Mucosa of gallbladder (tissue), 1 donor: ENCODE results near the gene CRAMP1. TPM values are rescaled to one million over a fixed set of nuclear protein-coding genes. Genes with fewer than 3 reads are reported as not detected.

Source experiments
- DNase-seq: peaks from one replicate; pipeline ENCODE4 v3.0.0-alpha.2; 2020; ENCODE audit warnings: low spot score
- total RNA-seq: library from RNA; stranded (reverse); gene quantifications from one replicate; pipeline ENCODE4 v1.2.1, GENCODE V29; 2021
- donor health status: DM: no; HTN: no; CAD: no.

The CRAMP1 gene
- total RNA-seq, 1 donor from 2014 or later, result 21.1 TPM

DNA sequence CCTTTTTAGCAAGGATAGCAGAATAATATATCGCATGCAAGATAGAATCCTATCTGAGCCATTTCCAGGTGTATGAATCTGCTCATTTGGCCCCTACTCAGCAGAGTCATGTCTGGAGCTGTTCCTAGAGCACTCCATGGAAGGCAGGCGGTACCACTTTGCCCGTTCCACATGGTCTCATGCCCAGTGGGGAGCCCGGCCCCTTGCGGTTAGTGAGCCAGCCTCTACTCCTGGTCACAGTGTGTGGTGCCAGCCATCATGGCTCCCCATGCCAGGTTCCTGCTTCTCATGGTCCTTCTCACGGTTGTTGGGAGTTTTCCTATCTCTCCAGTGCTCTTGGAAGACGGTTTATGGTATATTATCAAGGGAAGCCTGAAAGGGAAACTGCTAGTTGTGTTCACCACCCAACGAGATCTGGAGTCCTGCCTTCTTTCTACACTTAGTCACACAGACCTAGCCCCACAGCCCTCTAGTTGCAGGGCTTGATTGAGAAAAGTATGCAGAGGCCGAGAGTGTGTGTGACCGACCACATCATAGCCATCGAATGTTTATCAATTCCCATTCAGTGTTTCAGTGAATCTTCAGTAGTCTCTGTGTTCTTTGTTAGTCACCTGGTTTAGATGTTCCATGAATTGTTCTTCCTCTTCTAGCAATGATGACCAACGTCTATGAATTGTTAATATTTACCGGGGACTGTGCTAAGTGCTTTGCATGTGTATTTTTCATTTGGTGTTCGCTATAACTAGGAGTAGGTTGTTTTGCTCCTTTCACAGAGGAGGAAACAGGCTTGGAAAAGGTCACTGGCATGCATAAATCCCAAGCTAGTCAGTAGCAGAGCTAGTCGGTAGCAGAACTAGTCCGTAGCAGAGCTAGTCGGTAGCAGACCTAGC, 75.5 kb downstream of the CRAMP1 start:
- DNase-seq, result no peak

DNA sequence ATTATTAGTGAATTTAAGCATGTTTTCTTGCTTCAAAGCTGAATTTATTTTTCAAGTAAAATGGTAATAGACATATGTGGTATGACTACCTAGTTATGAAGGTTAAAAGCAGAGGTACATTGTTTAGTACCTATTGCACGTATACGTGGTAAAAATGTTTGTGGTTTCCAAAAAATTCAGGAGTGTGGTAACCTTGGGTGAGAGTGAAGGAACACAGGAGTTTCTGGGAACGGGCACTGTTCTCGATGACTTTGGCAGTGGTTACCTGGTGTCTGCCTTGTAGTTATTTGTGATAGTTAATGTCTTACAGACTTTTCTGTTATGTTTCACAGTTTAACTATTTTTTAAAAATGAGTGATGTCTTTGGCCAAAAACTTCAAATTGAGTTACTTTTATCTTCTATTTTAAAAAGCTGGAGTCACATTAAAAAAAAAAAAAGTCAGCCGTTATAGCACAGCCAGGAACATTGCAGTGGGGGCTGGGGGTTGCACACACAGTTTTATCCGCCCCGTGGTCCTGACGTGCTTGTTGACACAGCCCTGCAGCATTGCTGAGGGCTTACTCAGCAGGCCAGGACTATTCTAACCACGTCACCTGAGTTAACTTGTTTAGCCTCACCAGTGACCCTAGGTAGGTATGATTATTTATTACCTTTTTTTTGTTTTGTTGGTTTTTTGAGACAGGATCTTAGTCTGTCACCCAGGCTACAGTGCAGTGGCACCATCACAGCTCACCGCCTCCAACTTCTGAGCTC, 76.8 kb downstream of the CRAMP1 start:
- peak; percentile 58 for DNase-seq

DNA sequence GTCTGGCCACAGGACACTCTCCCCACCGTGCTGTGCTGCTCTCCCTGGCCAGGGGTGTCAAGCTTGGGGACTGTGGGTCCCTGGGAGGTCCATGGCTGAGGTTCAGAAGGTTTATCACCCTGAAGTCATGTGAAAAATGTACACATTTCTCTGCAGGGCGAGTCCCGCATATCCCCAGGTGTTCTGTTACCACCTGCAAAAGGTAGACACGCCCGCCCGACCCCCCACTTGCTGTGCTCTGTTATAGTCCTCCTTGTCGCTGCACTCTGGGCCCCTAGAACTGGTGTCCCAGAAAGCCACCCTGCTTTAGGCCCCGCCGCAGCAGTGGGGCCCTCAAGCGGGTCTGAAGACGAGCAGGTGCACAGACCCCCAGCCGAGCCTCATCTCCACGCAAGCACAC, 77.7 kb downstream of the CRAMP1 start:
- DNase-seq, result no peak

DNA sequence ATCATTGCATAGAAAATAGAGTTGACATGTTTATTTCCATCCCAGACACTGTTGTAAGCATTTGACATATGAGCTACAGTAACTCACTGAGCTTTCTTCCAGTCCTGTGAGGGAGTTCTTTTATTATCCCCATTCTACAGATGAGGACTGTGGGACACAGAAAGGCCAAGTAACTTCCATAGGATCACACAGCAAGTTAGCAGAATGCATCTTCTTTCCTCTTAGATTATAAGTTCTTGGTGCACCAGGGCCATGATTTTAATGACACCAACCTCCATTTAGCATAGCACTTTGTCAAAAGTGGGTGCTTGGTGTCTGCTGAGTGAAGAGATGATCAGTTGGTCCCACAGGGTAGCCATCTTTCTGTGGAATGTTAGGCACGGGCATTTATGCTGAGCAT, 78.7 kb downstream of the CRAMP1 start:
- DNase-seq, result no peak

DNA sequence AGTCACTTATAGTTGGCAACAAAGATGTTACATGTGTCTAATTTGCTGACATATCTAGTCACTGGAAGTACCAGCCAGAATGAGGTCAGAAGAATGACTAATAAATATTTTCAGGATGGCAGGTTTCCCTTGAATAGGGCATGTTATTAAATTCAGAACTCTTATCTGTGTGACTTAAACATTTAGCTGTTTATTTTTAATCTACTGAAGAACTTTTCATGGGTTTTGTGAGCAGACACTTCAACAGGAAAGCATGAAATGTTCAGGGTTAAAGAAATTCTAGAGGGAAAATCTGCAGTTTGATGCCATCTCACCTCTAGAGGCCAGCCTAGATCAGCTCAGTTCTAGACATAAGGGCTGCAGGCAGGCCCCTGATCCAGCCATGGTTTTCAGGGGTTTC, 79.1 kb downstream of the CRAMP1 start:
- no peak for DNase-seq

DNA sequence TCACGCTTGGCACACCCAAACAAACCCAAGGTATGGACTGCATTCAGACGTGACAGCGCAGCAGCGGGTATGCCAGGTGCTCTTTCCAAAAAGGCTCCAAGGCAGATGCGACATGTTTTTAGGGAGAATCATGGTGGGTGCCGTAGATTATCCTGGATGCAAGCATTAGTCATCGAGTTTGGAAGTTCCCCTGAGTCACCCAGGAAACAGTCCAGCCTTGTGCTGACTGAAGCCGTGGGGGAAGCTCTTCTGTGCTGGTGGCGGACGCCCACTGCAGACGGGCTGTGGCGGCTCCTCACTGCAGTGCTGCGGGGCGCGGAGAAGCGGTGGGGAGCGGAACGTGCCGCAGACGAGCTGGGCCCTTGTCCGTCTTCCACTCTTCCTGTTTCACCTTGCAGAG, 79.8 kb downstream of the CRAMP1 start:
- DNase-seq, result no peak

DNA sequence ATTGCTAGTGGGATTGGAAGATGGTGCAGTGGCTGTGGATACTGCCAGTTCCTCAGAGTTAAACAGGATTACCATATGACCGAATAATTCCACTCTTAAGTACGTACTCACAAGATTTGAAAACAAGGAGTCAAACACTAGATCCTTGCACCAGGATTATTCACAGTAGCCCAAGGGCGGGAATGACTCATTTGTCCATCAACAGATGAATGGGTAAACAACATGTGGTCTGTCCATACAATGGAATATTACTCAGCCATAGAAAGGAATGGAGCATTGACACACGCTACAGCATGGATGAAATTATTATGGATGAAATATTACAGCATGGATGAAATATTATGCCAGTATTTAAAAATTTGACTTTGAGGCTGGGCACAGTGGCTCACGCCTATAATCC, 84.7 kb downstream of the CRAMP1 start:
- no peak for DNase-seq

DNA sequence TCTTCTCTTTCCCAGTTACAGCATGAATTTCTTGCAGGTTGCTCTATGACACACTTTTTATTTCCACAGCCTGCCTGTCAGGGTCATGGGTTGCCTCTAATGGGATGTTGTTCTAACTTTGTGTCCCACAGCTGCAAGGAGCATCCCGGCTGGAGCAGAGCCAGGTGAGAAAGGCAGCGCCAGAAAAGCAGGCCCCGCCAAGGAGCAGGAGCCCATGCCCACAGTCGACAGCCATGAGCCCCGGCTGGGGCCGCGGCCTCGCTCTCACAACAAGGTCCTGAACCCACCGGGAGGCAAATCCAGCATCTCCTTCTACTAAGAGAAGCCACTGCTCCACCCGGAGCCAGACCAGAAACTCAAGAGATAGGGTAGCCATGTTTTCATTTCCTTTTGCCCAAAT, 86.5 kb downstream of the CRAMP1 start:
- DNase-seq, result no peak

DNA sequence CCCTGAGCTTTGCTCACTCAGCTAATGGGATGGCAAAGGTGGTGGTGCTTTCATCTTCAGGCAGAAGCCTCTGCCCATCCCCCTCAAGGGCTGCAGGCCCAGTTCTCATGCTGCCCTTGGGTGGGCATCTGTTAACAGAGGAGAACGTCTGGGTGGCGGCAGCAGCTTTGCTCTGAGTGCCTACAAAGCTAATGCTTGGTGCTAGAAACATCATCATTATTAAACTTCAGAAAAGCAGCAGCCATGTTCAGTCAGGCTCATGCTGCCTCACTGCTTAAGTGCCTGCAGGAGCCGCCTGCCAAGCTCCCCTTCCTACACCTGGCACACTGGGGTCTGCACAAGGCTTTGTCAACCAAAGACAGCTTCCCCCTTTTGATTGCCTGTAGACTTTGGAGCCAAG, 88.1 kb downstream of the CRAMP1 start:
- no peak for DNase-seq

DNA sequence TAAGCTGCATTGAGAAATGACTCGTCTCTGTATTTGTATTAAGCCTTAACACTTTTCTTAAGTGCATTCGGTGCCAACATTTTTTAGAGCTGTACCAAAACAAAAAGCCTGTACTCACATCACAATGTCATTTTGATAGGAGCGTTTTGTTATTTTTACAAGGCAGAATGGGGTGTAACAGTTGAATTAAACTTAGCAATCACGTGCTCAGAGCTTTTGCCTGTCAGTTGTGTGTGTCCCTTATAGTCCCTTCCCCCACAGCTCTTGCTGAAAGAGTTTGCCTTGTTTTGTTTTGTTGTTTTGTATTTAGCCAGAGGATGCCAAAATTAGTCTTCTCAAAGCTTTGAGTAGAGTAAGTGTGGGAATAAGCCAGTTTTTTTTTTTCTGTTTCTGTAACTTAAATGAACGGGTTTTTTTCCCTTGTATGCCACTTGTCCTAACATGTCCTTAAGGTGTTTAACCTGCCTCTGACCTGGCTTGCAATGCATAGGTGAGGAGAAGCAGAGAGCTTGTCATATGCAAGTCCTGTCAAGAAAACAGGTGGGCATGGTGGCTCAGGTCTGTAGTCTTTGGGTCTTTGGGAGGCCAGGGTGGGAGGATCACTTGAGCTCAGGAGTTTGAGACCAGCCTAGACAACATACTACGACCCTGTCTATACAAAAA, 89.2 kb downstream of the CRAMP1 start:
- no peak for DNase-seq

DNA sequence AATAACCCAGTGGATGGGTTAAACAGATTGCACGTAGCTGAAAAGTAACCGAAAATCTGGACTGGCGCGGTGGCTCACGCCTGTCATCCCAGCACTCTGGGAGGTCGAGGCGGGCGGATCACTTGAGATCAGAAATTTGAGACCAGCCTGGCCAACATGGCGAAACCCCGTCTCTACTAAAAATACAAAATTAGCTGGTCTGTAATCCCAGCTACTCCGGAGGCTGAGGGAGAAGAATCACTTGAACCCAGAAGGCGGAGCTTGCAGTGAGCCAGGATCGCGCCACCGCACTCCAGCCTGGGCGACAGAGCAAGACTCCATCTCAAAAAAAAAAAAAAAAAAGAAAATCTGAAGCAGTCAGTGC, 93.1 kb downstream of the CRAMP1 start:
- DNase-seq, result peak; percentile 23

DNA sequence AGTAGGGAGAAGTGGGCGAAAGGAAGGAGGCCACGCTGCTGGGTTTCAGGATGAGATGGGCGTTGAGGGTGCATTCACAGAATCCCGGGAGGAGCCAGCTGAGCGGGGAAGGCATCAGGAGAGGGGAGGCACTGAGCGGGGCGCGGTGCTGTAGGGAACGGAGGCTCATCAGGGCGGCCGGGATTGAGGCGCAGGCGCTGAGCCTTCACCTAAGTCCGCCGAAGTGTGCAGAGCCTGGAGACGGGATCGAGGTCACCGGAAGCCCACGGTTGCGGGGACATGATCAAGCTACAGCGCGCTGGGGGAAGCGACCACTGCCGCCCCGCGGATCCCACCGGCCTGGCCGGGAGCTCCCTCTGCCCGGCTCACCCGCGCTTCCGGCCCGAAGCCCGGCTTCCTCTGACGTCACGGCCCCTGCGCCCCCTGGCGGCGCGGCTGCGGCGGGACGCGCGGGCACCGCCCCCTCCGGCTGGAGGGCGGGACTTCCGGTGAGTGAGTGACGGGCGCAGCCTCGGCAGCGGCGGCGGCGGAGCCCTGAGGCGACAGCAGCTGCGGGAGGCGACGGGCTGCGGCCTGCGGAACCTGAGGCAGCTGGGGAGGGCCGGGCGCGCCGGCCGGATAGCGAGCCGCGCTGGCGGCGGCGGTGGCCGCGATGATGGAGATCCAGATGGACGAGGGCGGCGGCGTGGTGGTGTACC, 93.7 kb downstream of the CRAMP1 start, which contains the start of gene MAPK8IP3:
Gene MAPK8IP3, plus strand, starts transcription at position 508 of the 698 bp plus-strand sequence. Its CDS starts 145 bp downstream, at position 653.
- DNase-seq, result peak; percentile 94

DNA sequence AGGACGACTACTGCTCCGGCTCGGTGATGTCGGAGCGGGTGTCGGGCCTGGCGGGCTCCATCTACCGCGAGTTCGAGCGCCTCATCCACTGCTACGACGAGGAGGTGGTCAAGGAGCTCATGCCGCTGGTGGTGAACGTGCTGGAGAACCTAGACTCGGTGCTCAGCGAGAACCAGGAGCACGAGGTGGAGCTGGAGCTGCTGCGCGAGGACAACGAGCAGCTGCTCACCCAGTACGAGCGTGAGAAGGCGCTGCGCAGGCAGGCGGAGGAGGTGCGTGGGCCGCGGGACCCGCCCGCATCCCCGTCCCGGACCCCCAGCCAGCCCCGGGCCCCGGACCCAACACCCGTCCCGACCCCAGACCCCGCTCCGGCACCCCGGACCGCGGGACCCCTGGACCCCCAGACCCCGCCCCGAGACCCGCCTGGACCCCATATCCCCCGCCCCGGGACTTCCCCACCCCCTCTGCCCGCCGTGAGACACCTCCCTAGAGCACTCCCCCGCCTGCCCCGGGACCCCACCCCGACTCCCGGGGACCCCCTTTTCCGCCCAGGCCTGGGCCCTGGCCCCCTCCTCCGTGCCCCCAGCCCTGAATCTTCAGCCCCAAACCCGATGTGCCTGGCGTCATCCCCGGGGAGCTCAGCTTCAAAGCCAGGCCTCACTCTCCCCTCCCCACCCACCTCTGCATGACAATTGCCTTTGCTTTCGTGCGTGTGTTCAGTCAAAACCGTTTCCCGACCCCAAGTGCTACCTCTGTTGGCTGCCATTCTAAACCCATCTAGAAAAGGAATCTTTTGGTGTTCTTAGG, 94.4 kb downstream of the CRAMP1 start:
- DNase-seq, result peak; percentile 21

DNA sequence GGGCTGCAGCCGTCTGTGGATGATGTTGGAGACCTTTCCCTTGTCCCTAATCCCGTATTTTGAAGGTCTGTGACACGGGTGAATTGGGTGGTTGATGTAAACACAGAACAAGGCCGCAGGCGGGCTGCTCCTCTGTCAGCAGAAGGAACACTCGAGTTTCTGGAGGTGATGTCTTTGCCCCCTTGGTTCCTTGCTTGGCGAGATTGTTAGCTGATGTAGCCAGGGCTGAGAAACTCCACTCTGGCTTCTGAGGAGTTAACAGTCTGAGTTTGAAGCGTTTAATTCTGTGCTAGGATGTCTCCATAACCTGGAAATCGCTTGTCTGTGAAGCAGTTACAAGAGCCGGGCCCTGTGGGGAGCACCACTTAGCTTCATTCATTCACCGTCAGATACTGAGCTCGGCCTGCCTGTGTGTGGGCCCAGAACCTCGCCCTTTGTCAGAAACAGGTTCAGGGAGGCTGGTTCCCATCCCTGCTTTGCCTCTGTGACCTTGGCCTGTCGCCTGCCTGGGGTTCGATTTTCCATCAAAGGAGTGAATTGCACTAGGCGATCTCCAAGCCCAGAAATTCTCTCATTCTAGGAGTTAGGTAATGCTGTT, 95.1 kb downstream of the CRAMP1 start:
- DNase-seq, result no peak

DNA sequence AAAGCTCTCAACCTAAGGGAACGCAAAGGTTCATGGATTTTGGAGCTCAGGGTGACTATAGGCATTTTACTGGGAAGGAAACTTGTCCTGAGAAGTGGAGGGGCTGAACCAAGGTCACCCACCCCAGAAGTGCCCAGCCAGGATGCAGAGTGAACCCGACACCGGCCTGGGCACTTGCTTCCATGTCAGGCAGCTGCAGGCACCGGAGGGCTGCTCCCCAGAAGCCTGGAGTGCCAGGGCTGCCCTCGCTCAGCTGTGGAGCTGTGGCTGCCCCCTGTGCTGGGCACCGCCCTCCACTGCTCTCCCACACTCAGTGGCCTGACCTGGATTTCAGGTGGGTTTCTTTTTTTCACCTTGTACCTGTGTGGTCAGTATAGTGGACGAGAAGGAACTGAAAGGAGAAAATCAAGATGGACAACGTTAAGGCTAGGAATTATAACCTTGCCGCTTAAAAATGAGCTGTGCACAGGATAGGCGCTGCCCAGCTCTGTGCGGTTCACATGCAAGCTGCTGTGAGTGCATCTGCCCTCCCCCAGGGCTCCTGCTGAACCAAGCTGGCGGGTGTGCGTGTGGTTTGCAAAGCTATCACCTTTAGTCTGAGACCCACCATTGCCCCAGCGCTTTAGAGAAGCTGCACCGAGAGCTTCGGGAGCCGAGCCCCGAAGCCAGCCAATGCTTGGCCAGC, 96.1 kb downstream of the CRAMP1 start:
- no peak for DNase-seq

DNA sequence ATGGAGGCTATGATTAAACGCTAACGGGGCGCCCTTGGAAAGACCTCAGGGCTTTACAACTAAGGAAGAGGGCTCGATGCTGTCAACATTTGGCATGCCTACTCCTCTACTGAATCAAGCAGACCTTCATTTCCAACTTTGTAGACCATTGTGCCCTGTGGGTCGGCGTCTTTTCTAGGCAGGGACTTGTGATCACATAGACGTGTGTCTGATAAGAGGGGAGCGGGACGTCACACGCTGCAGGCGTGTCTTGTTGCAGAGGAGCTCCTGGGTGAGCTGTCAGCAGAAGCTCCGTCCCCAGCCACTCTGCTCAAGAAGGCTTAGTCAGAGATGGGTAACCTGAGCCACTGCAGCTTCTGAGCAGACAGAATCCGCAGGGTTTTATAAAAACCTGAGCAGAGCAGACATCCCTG, 96.6 kb downstream of the CRAMP1 start:
- no peak for DNase-seq

DNA sequence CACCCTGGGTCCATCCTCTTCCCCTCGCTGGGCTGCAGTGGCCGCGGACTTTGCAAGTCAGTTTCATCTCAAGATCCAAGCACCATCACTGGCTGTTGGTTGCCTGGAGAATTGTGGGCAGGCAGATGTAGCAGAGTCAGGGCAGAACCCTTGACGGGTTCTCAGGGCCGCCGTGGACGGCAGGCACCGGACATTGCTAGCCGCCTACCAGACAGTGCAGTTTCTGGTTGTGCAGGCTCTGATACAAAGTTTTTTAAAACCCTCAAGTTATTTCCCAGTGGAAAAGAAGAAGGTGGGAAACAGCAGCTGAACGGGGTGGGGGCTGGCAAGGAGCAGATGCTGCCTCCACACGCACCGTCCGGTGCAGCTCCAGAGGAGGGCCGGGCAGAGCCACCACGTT, 97.2 kb downstream of the CRAMP1 start:
- DNase-seq, result no peak

DNA sequence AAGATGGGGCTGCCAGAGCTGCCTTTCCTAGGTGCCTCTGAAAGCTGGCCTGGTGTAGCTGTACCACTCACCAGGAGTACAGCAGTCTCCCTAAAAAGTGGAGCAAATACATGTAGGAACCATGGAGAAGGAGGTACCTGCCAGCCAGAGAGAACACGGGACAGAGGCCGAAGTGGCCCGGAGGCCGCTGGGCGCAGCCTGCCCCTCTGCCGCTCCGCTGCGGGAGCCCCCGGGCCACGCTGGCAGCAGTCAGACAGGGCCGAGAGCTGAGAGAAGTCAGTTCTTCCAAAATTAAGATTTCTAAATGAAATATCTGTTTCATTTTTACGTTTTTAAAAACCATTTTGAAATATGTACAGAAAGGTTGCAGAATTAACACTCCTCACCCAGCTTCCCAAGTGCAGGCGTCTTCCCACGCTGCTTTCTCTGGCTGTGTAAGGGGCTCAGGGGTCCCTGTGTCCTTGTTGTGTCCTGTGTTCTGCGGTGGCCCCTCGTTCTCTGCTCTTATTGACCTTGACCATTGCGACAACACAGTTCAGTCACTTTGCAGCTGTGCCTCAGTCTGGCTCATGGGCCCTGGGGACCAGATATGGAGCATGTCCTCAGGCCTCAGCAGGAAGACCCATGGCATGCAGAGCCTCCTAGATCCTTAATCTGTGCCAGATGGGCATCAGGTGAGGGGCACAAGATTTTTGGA, 98.8 kb downstream of the CRAMP1 start:
- DNase-seq, result no peak

DNA sequence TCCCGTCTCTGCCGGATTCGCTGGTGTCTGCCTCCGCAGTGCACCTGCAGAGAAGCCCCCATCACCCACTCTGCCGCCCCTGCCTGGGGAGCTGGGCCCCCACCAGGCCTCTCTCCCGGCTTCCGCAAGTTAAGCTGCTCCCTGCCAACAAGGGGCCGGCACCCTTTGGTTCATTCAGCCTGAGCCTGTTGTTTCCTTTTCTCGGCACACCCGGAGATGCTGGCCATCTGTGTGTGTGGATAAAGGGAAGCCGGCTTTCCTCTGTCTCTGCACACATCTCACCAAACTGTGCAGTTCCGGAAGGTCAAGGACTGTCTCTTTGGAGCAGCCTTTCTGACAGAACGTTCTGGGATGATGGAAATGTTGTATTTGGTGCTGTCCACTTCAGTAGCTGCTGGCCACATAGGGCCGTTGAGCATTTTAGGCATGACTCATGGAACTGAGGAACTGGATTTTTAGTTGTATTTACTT, 100.7 kb downstream of the CRAMP1 start:
- DNase-seq, result no peak
